NCI-H187 treated with DMSO at 0.1 percent for 48 hours (cell line): Measurements from ENCODE around the gene MCF2L.
"Not testable (repeated sequence)": the region's sequence is repeated elsewhere in the genome, so short reads cannot be mapped to it uniquely, and the experiment has no call there.

Experiments used
- DNase-seq: peaks from one replicate; lab custom pipeline; 2025; lab: John Stamatoyannopoulos, UW

Gene MCF2L

GRCh38 chr13:113015826-113016525 is 47.0 kb downstream of the MCF2L start:
- DNase-seq, result no peak

- no peak for DNase-seq
Measured at GRCh38 chr13:113016526-113017295, 47.7 kb downstream of the MCF2L start.

DNA sequence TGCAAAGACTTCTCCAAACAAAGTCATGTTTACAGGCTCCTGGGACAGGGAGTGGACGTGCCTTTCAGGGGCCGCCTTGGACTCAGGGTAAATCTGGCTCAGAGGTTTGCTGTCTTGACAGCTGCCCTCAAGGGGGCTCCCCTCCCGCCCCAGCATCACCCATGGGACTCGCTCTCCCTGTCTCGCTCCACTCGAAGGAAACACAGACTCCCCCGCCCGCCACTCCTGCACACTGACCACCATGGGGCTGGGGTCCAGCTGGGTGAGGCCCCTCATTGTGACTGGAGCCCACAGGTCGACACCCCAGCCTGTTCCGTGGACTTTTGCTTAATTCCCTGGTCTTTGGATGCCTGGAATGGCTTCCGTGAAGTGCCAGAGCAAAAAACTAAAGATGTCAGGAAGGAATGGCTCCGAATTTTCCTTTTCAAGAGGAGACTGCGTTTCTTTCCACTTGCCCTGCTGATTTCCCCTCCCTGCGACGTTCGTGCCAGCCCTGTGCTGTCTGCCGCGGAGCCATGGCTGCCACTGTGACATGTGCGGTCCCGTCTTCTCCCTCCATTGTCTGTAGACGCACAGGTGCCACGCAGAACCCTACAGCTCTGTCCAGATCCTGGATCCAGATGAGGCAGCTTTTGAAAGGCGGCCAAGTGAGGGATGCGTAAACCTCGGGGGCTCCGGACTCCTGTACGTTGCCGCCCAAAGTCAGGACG is 48.6 kb downstream of the MCF2L start:
- no peak for DNase-seq

GRCh38 chr13:113018676-113019465 is 49.9 kb downstream of the MCF2L start:
- DNase-seq, result no peak

- DNase-seq, result no peak
Measured at GRCh38 chr13:113020323-113021080, 51.5 kb downstream of the MCF2L start.

- no peak for DNase-seq
Measured at GRCh38 chr13:113021391-113021790, 52.4 kb downstream of the MCF2L start.

GRCh38 chr13:113021811-113022210 is 52.8 kb downstream of the MCF2L start:
- no peak for DNase-seq

DNA sequence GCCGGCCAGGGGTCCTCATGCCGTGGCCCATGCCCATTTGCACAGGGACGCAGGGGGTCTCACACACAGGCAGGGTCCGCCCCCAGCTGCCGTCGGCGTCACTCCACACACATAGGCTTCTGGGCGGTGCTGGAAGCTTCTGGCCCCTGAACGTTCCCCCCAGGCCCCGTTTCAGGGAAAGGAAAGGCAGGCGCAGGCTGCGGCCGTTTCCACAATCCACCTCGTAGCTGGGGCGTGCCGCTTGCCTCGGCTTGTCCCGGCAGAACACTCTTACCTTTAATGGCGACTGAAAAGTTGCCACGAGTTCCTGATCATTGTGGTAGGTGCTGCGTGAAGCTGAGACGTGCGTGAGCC is 53.4 kb downstream of the MCF2L start:
- DNase-seq, result no peak

DNA sequence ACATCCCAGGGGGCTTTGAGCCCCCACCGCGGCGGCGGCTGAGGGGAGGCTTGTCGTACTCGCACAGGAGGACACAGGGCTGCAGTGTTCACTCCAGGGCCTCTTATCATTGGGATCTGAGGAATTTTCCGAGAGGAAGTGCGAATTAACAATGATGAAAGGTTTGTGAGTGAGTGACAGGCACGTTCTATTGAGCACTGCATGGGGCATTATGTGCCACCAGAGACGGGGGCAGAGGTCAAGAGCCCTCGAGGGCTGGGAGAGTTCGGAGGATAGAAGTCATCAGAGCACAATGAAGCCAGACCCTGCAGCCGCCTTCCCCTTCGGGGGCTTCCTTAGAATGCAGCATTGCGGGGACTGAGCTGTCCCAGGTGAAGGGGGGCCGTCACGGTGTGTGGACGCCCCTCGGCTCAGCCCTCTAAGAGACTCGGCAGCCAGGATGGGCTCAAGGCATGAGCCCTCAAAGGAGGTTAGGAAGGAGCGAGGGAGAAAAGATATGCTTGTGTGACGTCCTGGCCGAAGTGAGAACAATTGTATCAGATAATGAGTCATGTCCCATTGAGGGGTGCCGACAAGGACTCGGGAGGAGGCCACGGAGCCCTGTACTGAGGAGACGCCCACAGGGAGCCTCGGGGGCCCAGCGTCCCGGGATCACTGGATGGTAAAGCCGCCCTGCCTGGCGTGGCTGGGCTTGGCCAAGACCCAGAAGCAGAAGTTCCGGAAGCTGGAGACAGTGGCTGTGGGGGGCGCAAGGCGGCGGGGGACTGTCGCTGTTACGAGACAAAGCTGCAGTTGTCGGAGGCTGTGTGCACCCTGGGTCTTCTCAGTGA is 53.9 kb downstream of the MCF2L start:
- DNase-seq, result no peak

DNA sequence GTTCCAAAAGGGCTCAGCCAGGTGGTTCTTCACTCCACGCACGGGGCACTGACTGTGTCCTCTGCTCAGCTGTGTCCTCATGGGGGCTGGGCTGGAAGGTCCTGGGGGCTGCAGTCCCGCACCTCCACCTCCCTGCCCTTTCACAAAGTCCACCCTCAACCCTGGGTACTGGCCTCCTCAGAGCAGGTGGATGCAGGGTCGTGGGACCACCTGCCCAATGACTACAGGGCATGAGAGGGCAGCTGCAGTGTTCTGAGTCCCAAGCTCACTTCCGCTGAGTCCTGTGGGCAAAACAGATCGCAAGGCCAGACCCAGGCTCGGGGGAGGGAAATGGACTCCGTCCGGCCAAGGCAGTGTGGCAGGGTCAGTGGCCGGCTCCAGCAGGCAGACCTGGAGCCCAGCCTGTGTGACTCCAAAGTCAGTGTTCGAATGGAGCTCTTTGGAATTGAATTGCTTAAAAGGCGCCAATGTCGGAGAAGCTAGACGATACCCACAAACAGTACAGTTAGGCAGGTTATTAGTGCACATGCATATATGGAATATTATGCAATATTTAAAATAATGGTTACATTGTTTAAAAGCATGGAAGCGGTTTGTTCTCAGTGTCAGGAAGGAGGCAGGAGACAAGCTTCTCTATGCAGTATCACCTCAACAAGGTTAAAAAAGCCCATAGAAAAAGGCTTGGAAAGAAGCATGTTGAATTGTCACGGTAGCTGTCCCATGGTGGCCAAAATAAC is 54.8 kb downstream of the MCF2L start:
- no peak for DNase-seq

DNA sequence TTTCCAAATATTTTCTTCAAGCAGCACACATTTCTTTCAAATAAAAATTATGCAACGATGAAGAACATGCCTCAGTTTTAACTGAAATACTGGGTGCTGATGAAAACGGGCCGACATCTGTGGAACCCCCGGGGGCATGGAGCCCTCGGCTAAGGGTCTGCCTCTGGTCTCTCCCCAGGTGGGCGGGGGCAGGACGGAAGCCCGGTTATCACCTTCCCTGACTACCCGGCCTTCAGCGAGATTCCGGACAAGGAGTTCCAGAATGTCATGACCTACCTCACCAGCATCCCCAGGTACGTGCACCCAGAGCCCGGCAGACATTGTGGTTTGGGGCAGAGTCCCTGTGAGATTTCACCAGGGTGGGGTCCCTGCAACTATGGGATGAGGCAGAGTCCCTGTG is 55.5 kb downstream of the MCF2L start:
- DNase-seq, result no peak

- DNase-seq, result no peak
Measured at GRCh38 chr13:113026391-113026910, 57.4 kb downstream of the MCF2L start.

DNA sequence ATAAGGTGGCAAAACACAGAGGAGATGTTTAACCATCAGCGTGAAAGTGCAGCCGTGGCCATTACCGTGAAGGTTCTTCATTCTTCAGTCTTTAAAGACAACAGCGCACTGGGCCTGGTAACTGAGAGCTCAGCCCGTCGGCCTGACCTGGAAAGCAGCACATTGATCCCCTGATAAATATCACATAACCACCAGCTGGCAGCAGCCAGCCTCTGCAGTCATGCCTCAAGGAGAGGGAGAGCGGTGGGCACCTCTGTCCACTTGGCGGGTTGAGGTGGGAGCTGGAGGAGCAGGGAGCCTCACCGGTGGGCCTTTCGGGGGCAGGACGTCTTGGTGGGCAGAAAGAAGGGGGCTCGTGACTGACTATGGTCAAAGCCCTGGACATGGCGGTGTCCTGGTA is 58.1 kb downstream of the MCF2L start:
- DNase-seq, result no peak

- no peak for DNase-seq
Measured at GRCh38 chr13:113027566-113027965, 58.6 kb downstream of the MCF2L start.

GRCh38 chr13:113028336-113029060 is 59.5 kb downstream of the MCF2L start:
- DNase-seq, result no peak

DNA sequence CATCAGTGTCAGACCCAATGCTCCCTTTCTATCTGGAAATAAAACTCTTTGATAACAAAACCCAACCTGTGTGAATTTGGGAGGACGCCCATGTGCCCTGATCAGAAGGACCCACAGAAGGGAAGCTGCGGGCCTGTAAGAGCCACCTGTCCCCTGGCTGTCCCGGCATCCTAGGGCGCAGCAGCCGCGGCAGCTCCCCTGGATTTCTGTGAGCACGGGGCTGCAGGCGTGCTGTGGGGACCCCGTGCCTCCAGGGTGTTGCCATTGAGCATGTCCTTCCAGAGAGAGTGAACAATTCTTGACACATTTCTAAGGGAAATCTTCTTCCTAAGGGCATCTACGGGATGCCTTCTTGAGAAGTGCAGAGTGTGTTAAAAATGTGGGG is 60.0 kb downstream of the MCF2L start:
- no peak for DNase-seq

GRCh38 chr13:113029487-113030258 is 60.7 kb downstream of the MCF2L start:
- DNase-seq, result no peak

- not testable (repeated sequence) for DNase-seq
Measured at GRCh38 chr13:113030259-113030640, 61.2 kb downstream of the MCF2L start.
